RWPE2 (cell line): ENCODE data around the gene BANK1.

Experiments used
- ATAC-seq: fragments of 200-7000 bp; cut with Tn5 transposase; 3 replicates; pipeline ENCODE4 v1.9.1; 2021; ENCODE audit warnings: low read depth
- DNase-seq: peaks from one replicate; pipeline ENCODE4 v3.0.0-alpha.2; 2020; ENCODE audit warnings: low spot score
- H3K27ac ChIP-seq: fragments of 450-650 bp; 2 replicates; pipeline ENCODE4 v1.5.1; 2017; ENCODE audit warnings: mild to moderate bottlenecking; ENCODE audit not compliant: poor library complexity, severe bottlenecking
- H3K27me3 ChIP-seq: fragments of 250-450 bp; sonication (Bioruptor Pico); 2 replicates; pipeline ENCODE4 v1.5.1; 2021; ENCODE audit warnings: mild to moderate bottlenecking, moderate library complexity; ENCODE audit not compliant: insufficient read depth, poor library complexity, severe bottlenecking
- H3K36me3 ChIP-seq: fragments of 250-450 bp; sonication (Bioruptor Pico); 2 replicates; pipeline ENCODE4 v1.5.1; 2020; ENCODE audit warnings: low read depth, mild to moderate bottlenecking, moderate library complexity
- H3K4me1 ChIP-seq: fragments of 250-450 bp; sonication (Bioruptor Pico); 2 replicates; pipeline ENCODE4 v1.5.1; 2021; ENCODE audit warnings: mild to moderate bottlenecking, moderate library complexity; ENCODE audit not compliant: insufficient read depth, poor library complexity, severe bottlenecking
- H3K4me3 ChIP-seq: fragments of 250-450 bp; sonication (Bioruptor Pico); 2 replicates; pipeline ENCODE4 v1.5.1; 2021; ENCODE audit warnings: mild to moderate bottlenecking, moderate library complexity; ENCODE audit not compliant: severe bottlenecking
- H3K9me3 ChIP-seq: fragments of 250-450 bp; sonication (Bioruptor Pico); 2 replicates; pipeline ENCODE4 v1.5.1; 2021; ENCODE audit warnings: mild to moderate bottlenecking, moderate library complexity; ENCODE audit not compliant: severe bottlenecking
- CTCF ChIP-seq: fragments of 450-650 bp; IDR thresholded peaks from one replicate; pipeline ENCODE4 v1.5.1; 2017; ENCODE audit warnings: mild to moderate bottlenecking, moderate library complexity; ENCODE audit not compliant: poor library complexity, severe bottlenecking

The BANK1 gene

GRCh38 chr4:101931619-101932018 is 141.1 kb downstream of the BANK1 start:
- no peaks in the 10 kb centered on the region for H3K9me3 ChIP-seq
- no peak for TF ChIP-seq CTCF

GRCh38 chr4:101933855-101934254 is 143.3 kb downstream of the BANK1 start:
- no peak for TF ChIP-seq CTCF
- no peaks in the 10 kb centered on the region for H3K36me3 ChIP-seq
- no peak overlapping the region for H3K27ac ChIP-seq
- DNase-seq = no peak
- H3K9me3 ChIP-seq = no peaks in the 10 kb centered on the region
- no peaks in the 10 kb centered on the region for H3K27me3 ChIP-seq
- no peaks in the 10 kb centered on the region for H3K4me1 ChIP-seq
- ATAC-seq = no peak
- H3K4me3 ChIP-seq = no peak overlapping the region

More at GRCh38 chr4:101931619-101932018, 141.1 kb downstream of the BANK1 start:
- no peak overlapping the region for H3K27ac ChIP-seq
- no peak overlapping the region for H3K4me3 ChIP-seq
- H3K4me1 ChIP-seq = no peaks in the 10 kb centered on the region
- DNase-seq = no peak
- no peaks in the 10 kb centered on the region for H3K27me3 ChIP-seq
- no peak for ATAC-seq
- H3K36me3 ChIP-seq = no peaks in the 10 kb centered on the region

- DNase-seq (no peak), ATAC-seq (no peak)
- Histone ChIP-seq H3K4me1 (no peaks in the 10 kb centered on the region), H3K9me3 (no peaks in the 10 kb centered on the region), H3K27me3 (no peaks in the 10 kb centered on the region), H3K4me3 (no peak overlapping the region), H3K27ac (no peak overlapping the region), H3K36me3 (no peaks in the 10 kb centered on the region)
- no peak for TF ChIP-seq CTCF
These were observed 148.3 kb downstream of the BANK1 start for GRCh38 chr4:101938836-101939235.

- no peaks in the 10 kb centered on the region for H3K4me1 ChIP-seq
- no peak overlapping the region for H3K4me3 ChIP-seq
- H3K9me3 ChIP-seq = no peaks in the 10 kb centered on the region
- TF ChIP-seq CTCF = no peak
- ATAC-seq = no peak
- no peaks in the 10 kb centered on the region for H3K36me3 ChIP-seq
- no peak overlapping the region for H3K27ac ChIP-seq
- H3K27me3 ChIP-seq = no peaks in the 10 kb centered on the region
- no peak for DNase-seq
These were observed 151.4 kb downstream of the BANK1 start for GRCh38 chr4:101941816-101942358.

GRCh38 chr4:101942891-101943290 is 152.4 kb downstream of the BANK1 start:
- Histone ChIP-seq H3K27ac (no peak overlapping the region), H3K4me3 (no peak overlapping the region), H3K36me3 (no peaks in the 10 kb centered on the region), H3K9me3 (no peaks in the 10 kb centered on the region), H3K27me3 (no peaks in the 10 kb centered on the region), H3K4me1 (no peaks in the 10 kb centered on the region)
- ATAC-seq (no peak), DNase-seq (no peak)
- no peak for TF ChIP-seq CTCF
